GM18502 (cell line): ENCODE results near the gene ADD3.

Experiments used
- ATAC-seq: cut with Tn5 transposase; IDR thresholded peaks from one replicate; pipeline ENCODE4 v1.9.1; 2021; ENCODE audit warnings: mild to moderate bottlenecking; ENCODE audit not compliant: unreplicated experiment, poor library complexity

Gene ADD3

DNA sequence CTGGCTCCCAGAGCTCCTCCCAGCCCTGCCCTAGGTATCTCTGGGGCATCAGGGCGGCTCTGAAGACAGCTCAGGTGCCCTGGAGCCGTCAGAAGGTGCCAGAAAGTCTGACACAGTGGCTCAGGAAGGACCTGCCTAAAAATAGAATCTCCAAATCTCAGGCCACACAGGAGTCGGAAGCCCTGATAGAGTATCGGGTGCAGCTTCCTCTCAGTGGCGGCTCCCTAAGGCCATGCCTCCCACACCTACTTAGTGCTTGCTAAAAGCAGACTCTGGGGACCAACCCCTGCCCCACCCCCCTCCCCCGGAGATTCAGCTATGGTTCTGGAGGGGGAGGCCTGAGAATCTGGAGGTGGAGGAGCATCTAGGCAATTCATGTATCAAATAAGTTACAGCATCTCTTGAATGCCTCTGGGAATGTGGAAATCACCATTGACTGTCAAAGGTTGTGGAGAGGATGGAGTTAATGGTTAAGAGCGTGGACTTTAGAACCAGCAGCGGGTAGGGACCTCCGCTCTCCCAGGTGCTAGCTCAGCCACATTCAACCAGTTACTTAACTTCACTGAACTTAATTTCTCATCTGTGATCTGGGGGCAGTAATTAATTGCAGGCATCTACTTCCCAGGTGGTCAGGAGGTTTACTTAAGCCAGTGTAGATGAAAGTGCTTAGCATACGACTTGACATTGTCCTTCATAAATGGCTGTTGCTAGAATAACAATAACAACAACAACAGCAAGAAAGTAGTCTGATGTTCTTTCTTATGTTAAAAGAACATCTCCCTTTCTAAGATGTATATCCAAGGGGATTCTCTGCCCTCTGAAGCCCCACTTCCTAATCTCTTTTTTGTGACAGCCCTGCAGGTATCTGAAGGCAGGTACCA lies 161.1 kb downstream of the ADD3 start:
- ATAC-seq = peak; percentile 58

DNA sequence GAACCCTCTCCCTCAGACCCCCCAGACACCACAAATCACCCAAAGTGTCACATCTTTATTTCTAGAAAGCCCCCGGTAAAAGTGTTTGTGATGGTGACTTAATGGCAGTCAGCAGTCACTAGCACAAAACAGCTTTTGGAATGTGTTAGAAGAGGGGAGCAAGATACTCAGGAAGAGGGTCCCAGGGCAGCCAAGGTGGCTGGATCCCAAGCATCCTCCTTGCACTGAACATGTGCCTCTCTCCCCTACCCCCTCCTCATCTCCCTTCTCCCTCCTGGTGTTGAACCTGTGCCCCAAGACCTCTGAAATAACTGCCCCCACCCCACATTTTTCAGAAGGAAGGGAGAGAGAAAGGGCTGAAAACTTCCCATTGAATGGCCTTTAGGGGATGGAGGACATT lies 161.8 kb downstream of the ADD3 start:
- ATAC-seq = no peak

DNA sequence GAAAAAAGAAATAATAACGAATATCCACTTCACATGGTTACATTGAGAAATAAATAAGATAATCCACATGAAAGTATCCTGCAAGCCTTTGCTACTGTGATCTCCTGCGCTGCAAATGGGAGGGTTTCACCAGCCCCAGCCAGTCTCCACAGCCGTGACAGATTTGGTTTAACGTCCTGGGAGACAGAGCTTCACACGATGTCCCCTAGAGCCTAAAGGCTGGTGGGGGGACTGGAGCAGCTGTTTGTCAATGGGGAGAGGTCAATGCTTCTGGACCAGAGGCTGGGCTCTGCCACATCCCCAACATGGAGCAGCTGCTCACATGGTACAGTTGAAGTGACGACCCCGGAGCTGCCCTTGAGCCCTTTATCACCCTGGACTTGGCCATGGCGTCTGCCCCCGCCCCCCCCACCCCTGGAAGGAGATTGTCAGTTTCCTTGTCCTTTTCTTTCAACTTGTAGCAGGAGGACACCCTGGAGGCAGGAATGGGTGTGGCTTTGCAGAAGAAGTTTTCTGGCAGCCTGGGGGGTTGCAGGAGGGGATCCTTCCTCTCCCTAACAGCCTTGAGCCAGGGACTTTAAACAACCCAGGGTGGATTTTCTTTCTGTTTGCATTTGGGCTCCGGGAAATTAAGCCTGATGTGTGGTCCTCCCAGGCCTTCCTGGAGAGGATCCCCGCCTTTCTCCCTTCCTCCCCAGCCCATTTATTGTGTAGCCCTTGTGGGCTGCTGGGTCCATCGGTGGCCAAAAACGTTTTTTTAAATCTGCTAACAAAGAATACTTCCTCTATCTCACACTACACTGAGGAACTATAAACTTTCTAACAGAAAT lies 162.6 kb downstream of the ADD3 start:
- ATAC-seq = no peak

DNA sequence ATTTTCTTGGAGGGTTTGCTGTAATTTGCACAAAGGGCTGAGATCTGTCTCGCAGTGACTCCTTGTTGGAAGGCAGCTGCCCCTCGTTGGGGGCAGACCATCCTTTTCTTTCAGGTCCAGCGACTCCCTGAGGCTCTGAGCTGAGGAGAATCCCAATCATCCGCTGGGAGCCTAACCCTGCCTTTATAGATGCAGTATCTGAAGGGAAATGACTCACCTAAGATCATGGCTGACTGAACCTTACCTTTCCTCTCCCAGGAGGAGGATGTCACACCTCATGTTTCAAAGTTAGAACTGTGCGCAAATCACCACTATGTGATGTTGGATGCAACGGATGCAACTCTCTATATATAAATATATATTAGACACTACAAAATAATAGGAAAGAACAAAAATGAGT lies 163.2 kb downstream of the ADD3 start:
- no peak for ATAC-seq

DNA sequence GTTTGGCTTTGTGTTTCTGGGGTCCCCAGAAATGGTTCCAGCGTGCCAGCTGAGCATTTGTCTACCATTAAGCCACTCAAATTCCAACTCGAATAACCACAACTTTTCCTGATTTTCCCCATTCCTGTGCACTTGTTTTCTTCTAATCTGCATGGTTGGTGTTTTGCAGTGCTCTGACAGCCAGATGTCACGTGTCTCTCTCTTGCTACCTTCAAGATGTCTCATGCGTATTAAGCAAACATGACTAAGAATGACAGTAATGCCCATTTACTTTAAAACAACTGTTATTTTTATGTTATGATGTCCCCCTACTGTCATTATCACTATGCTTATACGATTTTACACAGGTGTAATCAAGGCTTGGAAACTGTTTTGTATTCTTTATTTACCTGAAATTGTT lies 164.4 kb downstream of the ADD3 start:
- ATAC-seq = no peak

DNA sequence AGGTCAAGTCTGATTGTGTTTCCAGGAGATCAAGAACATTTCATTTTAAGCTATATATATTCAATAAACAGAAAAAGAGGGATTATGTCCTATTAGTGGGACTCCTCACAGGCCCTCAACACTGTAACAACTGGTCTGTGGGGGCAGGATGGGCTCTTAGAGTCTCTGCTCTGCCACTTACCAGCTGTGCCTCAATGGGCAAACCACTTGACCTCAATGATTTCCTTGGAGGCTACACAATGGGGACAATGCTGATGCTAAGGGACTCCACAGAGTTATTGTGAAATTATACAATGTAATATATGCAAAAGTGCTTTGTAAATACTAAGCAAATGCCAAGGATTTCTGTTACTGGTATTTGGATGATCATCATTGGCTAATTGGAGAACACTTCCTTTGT lies 166.4 kb downstream of the ADD3 start:
- ATAC-seq = no peak

DNA sequence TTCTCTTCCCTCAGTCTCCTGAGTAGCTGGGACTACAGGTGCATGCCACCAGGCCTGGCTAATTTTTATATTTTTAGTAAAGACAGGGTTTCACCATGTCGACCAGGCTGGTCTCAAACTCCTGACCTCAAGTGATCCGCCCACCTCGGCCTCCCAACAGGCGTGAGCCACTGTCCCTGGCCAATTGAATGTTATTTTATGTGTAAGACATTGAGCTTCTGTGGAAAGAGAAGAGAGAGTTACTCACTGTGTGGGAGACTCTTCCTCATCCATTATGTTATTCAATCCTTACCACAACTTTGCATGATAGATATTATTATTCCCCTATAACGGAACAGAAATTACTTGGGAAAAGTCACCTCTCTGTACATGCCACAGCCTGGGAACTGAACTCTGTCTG lies 167.0 kb downstream of the ADD3 start:
- no peak for ATAC-seq

DNA sequence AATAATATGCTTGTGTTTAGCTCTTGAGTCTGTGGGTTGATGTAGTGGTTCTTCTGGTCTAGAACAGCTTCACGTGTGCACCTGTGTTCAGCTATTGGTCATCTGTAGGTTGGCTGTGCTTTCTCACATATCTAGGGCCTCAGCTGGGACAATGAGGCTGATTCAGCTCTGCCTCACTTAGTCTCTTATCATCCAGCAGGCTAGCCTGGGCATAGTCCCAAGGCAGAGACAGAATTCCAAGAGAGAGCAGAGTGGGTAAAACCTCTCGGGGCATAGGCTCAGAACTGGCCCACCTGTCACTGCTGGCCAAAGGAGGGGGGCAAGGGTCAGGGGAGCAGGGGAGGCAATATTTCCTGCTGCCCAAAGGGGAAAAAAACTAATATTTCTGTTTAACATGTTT lies 167.6 kb downstream of the ADD3 start:
- ATAC-seq = no peak

DNA sequence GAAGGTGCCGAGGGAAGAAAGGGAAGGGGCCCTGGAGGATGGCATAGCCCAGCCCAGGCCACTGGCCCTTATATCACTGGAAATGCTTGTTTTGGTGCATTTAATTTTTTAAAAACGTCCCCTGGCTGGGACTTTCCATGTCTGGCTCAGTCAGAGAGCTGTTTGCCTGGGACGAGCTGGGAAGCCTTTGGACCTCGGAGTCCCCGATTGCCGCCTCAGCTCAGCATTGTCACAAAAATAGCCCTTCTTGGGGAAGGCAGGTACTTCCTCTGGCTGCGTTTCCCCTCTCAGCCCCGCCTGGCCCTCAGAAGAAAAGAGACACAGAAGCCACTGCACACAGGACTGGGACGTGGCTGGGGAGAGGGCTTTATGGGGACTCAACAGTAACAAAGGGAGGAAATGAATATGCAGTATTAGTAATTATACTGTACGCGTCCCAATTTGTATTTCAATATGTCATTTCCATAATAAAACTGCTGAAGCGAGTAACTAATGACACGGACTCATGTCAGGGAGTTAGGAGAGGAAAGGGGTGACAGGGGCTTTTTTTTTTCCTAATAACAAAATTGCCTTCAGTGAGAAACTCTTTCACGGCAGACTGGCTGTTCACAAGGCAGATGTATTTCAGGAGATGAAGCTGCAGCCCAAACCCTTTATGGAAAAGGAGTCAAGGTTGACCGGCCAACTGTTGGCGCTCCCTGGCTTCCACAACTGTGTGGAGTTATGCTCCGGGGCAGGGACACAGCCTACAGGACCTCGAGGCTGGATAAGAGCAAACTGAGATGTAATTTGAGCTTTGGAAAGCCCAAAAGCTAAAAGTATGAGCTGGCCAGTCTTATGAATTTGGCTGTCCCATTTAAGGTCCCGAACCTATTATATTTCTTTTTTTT lies 168.6 kb downstream of the ADD3 start:
- no peak for ATAC-seq

DNA sequence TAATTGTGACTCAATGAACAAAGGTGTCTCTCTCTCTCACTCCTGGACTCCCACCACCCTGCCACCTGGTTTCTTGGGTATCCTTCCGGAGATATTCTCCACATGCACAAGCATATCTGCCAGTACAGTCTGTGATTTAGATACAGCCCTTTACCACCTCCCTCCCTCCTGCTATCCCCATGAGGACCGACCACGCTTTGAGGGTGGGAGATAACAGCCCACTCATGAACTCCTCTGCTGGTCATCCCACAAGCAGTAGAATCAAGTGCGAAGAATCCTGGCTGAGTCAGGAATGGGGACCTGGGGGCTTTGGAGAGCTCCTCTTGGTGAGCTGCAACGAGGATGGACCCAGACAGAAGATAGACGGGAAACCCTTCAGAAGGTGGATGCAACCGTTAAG lies 171.4 kb downstream of the ADD3 start:
- no peak for ATAC-seq

DNA sequence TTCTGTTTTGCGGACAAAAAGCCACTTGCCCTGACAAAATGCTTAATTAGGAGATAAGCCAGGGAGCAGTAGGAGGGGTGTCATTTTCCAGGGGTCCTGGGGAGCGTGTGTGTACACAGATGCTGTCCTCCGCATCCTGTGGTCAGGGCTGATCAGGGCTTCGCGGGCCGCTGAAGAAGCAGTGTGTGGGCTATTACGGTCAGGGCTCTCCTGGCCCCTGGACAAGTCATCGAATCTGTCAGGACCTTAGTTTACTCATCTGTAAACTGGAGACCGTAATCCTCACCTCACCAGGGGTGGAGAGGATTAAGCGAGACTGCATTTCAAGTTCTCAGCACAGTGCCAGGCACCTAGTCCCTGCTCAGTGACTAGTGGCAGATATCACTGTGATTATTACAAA lies 173.7 kb downstream of the ADD3 start:
- no peak for ATAC-seq

DNA sequence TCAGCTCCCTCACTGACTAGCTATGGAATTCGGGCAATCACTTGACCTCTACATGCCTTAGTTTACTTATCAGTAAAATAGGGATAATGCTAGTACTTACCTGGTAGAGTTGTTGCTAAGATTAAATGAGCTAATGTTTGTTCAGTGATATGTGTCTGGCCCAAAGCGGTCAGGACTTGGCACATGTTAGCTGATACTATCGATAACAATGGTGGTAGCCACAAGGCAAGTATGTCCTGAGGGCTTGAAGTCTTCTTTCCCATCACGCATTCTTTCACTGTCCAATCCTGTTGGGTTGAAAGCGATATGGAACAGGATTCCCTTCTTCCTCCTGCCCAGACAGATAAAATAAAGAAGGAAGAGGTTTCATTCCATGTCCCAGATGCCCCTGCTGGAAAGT lies 174.1 kb downstream of the ADD3 start:
- no peak for ATAC-seq

DNA sequence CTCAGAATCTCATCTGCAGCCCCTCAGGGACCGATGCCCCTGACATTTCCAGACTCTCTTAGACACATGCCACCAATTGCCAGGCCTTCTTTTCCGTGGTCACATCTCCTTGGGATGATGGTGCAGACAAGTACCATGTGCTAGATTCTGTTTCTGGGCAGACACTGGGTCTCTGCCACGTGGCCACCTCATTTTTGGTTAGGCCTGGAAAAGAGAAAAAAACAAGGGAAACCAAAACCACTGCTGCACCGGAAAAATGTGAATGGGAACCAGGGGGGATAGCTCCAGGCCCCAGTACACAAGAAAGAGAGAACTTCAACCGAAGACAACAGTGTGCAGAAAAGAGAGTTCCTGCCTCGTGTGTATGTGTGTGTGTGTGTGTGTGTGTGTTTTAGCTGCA lies 176.6 kb downstream of the ADD3 start:
- no peak for ATAC-seq
